Measurements from ENCODE around the gene DENND10. TPM values are rescaled to one million over a fixed set of nuclear protein-coding genes. Genes with fewer than 3 reads are reported as not detected.

The DENND10 gene, protein sequence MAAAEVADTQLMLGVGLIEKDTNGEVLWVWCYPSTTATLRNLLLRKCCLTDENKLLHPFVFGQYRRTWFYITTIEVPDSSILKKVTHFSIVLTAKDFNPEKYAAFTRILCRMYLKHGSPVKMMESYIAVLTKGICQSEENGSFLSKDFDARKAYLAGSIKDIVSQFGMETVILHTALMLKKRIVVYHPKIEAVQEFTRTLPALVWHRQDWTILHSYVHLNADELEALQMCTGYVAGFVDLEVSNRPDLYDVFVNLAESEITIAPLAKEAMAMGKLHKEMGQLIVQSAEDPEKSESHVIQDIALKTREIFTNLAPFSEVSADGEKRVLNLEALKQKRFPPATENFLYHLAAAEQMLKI
- total RNA-seq, result 43.1 and 43.5 TPM in 2 replicates

DNA sequence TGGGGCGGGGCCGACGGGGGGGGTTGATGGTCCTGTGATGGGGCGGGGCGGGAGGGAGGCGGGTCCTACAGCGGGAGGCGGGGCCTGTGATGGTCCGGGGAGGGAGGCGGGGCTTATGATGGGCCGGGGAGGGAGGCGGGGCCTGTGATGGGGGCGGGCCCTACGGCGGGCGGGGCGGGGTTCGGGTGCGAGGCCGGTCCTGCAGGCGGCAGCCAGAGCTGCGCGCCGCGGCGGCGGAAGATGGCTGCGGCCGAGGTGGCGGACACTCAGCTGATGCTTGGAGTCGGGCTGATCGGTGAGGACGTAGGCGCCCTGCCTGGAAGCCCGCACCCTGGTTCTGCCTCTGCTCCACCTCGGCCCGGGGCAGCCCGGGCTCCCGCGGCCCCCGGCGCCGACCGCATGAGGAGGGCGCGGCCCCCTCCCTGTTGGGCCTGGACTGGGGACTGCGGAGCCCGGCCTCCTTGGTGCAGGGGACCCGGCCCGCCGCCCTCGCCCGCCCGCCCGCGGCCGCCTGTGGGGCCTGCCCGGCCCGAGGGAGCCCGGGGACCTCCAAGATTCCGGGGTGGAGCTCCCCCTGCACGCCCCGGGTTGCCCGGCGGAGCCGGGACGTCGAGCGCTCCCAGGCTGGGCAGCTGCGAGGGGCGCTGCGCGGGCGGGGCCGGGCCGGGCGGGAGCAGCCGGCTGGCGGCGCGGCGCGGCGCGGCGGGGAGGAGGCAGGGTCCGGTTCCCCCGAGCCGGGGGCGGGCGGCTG, at the start of gene DENND10:
DENND10 (plus strand) TSS at position 211 of the 751 bp plus-strand sequence; CDS start at position 241, 30 bp downstream.

DNA sequence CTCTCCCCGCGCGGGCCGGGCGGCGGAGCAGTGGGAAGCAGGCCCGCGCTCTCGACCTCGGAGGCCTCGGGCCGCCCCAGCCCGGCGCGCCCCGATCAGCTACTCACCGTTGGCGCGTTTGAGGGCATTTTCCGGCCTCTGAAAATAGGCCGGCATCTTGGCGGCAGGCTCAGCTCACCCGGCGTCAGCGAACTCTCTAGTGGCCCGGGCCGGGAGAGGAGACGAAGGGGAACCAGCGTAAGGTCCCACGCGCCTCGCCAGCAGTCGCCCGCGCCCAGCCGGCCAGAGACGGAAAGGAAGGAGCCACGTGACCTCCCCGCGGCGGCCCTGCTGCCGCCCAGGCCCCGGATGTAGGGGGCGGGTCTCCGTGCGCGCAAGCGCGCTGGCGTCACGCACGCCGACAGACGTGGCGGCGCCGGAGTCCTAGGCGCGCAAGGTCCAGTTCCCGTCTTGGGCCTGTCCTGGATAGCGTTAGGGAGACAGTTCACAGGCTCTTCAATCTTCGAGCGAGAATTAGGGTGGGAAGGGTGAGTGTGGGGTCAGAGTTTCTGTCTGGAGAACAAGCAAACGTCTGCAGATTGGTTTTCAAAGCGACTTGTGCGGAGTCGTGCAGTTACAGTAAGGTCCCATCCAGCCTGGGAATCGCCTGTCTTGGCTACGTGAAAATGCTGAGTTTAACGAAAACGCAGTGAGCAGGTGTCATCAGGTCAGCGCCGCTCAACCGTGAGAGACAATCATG, 23.2 kb upstream of the DENND10 start, which contains the start of gene EIF3A:
EIF3A (minus strand) TSS at position 297 of the 739 bp plus-strand sequence; CDS start at position 156, 141 bp downstream.

DNA sequence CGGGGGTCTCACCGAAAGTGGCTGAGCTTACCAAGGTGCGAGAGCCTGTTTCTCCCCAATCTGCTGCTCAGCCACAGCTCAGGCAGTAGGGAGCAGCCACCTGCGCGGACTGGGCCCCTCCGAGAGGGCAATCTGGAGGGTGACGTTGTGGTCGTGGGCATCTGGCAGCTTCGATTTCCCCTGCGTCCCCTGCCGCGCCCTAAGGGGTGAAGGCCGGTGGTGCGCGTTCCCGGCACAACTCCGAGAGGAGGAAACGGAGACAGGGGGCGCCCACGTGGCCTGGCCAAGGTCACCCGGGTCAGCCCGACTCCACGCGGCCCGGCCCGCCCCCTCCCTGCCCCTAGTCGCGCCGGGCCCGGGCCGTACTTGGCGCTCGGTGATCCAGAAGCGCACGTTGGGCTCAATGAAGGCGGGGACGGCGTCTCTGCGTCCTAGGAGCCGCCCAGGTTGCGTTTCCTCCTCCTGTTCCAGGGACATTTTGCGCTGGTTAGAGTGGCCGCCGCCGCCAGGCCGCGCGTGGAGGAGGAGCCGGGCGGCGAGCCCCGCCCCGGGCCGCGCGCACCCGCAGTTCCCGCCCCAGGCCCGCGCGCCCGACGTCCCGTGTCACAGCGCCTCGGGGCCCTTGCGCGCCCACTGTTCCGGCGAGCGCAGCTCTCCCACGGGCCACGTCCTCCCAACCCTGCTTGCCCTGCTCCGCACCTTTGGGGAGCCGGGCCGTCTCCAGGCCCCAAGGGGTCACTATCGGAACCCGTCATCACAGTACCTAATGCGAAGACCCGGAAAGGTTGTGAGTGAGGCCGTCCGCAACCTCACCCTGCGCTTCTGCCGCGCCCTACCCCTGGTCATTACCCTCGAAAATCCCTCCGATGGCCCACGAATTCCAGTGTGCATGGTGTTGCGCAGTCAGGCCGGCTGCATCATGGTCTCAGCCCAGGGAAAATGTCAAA, 61.5 kb downstream of the DENND10 start, which contains the start of gene SFXN4:
SFXN4 (minus strand) TSS at position 544 of the 947 bp plus-strand sequence; CDS start at position 477, 67 bp downstream.

DNA sequence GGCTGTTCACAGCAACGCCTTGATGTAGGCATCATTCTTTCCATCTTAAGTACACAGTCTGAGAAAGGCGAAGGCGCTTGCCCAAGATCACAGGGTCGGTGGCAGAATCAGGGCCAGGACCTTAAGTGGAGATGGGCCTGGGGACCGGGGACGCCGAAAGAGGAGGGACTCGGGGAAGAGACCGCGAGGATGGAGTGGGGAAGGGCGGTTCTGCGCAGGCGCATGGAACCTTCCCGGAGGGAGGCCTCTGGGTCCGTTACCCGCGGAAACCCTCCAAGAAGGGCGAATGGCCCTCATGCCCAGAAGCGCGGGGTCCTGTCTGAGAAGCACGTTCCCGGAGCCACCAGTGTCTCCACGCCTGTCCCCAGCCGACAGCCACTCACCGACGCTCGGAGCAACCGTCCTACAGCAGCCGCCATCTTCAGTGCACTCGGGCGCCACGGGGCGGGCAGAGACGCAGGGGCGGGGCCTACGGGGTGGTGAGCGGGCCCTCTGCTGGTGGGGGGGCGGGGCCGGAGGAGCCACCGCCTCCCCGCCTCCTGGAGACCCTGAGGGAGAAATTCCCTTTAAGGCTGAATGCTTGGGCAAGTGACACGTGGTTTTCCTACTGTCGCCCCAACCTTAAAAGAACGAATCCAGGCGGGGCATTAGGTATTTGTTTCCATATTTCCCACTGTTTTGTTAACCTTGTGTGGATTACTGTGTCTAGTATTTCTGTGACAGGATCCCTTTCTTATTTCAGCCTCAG, 74.6 kb downstream of the DENND10 start, which contains the start of gene PRDX3:
PRDX3 (minus strand) TSS at position 441 of the 748 bp plus-strand sequence; CDS start at position 419, 22 bp downstream.

Other genes starting within 250 kb of the DENND10 start
- gene NANOS1, start 74.4 kb upstream of the DENND10 start, total RNA-seq, result 0.17 and 0.59 TPM in 2 replicates
- 61.2 and 70.8 TPM in 2 replicates for gene EIF3A, start 23.3 kb upstream of the DENND10 start, total RNA-seq
- gene SFXN4, start 61.6 kb downstream of the DENND10 start, total RNA-seq, result 17.0 and 18.1 TPM in 2 replicates
- gene PRDX3, start 74.7 kb downstream of the DENND10 start, total RNA-seq, result 168 and 183 TPM in 2 replicates
- 5.2 and 7.0 TPM in 2 replicates for gene GRK5, start 103.5 kb downstream of the DENND10 start, total RNA-seq